ENCODE results near the gene SETSIP. TPM values are rescaled to one million over a fixed set of nuclear protein-coding genes. Genes with fewer than 3 reads are reported as not detected.
A peak's percentile ranks its signal among the peaks of the same experiment; 100 is the strongest.

SETSIP gene
- total and polyA plus RNA-seq, 8 donors = 0.29 to 1.8 (median 0.64) TPM; not detected in 2

DNA sequence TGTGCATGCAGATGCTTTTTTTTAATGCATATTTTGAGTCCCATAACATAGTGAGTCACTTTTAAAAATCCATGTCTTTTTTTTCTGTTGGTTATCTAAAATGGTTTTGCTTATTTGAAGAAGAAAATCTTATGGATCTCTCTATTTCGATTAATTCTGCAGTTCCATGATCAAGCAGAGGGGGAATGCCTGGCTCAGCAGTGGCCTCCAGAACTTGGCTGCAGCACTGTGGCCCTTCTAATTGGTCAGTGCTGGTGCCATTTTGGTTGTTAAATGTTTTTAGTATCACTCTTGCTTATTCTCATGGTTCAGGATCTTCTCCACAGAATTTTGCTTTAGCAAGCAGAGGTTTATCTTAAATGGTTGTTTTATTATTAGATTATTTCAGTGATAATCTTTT is 34.2 kb downstream of the SETSIP start:
- Histone ChIP-seq H3K27me3 (no peaks in the 10 kb centered on the region), H3K4me1 (no peaks in the 10 kb centered on the region), H3K36me3 (no peaks in the 10 kb centered on the region), H3K4me3 (no peak overlapping the region), H3K27ac (no peak overlapping the region), H3K9me3 (no peaks in the 10 kb centered on the region)
- TF ChIP-seq, protein P1, sequence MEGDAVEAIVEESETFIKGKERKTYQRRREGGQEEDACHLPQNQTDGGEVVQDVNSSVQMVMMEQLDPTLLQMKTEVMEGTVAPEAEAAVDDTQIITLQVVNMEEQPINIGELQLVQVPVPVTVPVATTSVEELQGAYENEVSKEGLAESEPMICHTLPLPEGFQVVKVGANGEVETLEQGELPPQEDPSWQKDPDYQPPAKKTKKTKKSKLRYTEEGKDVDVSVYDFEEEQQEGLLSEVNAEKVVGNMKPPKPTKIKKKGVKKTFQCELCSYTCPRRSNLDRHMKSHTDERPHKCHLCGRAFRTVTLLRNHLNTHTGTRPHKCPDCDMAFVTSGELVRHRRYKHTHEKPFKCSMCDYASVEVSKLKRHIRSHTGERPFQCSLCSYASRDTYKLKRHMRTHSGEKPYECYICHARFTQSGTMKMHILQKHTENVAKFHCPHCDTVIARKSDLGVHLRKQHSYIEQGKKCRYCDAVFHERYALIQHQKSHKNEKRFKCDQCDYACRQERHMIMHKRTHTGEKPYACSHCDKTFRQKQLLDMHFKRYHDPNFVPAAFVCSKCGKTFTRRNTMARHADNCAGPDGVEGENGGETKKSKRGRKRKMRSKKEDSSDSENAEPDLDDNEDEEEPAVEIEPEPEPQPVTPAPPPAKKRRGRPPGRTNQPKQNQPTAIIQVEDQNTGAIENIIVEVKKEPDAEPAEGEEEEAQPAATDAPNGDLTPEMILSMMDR (IDR thresholded peaks at IDR 0.05) = no peak
- DNase-seq (no peak), ATAC-seq (no peak)
- intact Hi-C loops (cut with DNase I) = no loop called here

DNA sequence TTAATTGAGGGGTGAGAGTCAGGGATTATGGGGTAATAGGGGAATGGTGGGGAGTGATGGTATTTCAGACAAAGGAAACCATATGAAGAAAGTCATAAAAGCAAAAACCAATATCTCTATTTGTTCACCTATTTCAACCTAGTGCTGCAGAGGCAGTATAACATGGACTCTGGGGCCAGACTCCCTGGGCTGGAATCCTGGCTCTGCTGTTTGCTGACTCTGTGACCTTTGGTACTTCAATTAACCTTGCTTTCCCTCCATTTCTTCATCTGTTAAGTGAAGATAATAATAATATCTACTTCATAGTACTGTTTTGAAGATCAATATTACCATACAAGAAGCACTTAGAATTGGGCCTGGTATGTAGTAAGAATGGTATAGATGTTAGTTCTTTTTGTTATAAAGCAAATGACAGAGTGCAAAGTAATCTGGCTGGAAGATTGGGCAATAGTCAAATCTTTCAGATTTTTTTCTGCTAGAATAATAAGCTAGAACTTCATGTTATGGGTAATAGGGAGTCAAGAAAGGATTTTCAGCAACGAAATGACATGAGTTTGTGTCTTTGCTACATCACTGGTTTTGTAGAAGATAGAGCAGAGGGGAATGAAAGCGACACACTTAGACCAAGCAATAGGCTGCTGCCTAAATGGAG is 36.4 kb downstream of the SETSIP start:
- TF ChIP-seq, protein P1 (IDR thresholded peaks at IDR 0.05) = no peak
- Histone ChIP-seq H3K9me3 (no peaks in the 10 kb centered on the region), H3K27ac (no peak overlapping the region), H3K4me1 (no peaks in the 10 kb centered on the region), H3K4me3 (no peak overlapping the region), H3K27me3 (no peaks in the 10 kb centered on the region), H3K36me3 (no peaks in the 10 kb centered on the region)
- DNase-seq (no peak), ATAC-seq (no peak)
- intact Hi-C loops (cut with DNase I) = no loop called here

DNA sequence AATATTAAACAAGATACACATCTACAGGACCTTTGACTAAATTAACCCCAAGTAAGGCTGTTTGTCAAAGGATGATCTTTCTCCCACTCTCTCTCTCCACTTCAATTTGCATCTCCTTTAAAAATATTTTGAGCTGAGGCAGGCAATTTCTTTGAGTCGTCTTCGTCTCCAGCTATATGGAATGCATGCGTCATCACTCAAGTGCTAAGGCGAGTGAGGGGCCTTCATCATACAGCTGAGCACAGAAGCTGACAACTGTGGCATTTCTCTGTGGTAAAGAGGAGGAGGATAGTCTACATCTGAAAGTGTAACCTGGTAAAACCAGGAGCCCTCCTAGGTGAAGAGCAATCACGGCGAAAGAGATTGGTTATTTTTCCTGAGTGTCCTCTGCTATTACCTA is 37.8 kb downstream of the SETSIP start:
- Histone ChIP-seq H3K4me3 (no peak overlapping the region), H3K4me1 (no peaks in the 10 kb centered on the region), H3K36me3 (no peaks in the 10 kb centered on the region), H3K27ac (no peak overlapping the region), H3K27me3 (no peaks in the 10 kb centered on the region), H3K9me3 (no peaks in the 10 kb centered on the region)
- DNase-seq = peak in 1 of 4 donors; percentile 10
- intact Hi-C loops (cut with DNase I) = no loop called here
- TF ChIP-seq, protein P1 (IDR thresholded peaks at IDR 0.05) = no peak
- no peak for ATAC-seq

DNA sequence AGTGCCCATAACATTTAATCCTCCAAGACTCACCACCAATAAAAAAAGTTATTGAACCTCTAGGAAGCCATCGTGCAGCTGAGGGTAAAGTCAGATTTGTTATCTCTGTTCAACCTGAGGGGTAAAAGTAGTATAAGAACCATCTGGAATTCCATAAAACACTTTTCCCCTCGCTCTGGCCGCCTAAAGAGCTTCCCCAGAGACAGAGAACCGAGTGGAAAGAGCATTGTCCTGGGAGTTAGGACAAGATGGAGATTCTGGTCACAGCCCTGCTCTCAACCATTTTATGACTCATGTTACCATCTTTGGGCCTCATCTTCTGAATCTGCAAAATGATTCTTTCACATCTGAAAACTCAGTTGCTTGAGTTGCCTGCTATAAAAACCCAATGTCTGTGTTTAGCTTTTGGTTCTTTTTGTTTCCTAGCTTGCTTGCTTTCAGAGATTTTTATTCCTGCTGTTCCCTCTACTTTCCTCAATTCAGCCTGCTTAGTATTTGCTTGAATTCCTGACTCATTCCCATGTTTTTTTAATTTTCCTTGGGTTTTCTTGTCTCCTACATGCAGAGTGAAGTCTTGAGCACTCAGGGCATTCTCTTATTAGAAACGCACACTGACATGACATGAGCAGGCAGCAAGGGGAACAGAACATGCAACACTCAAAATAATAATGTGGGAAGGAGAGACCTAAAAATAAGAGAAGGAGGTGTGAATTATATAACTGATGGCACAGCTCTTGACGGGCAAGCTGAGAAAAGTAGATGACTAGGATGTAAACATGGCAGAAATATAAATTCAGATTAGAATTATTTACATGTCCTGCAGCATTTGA is 43.7 kb downstream of the SETSIP start:
- ATAC-seq = no peak
- no peak for DNase-seq
- H3K4me3 ChIP-seq = no peak overlapping the region

More for the DNA sequence above, 43.7 kb downstream of the SETSIP start:
- peak overlapping the region in 1 of 2 donors; percentile 15 for H3K27ac ChIP-seq
- intact Hi-C loops (cut with DNase I) = no loop called here
- TF ChIP-seq, protein P1 (IDR thresholded peaks at IDR 0.05) = no peak
- H3K9me3 ChIP-seq = no peaks in the 10 kb centered on the region
- peaks cover 0 to 9% of the 10 kb centered on the region in 2 donors for H3K4me1 ChIP-seq
- H3K36me3 ChIP-seq = no peaks in the 10 kb centered on the region
- H3K27me3 ChIP-seq = peaks cover 0 to 46% of the 10 kb centered on the region in 2 donors
